Activated naive CD8-positive, alpha-beta T cell treated with anti-CD3 and anti-CD28 coated beads, Interleukin-2, amount 50 U/mL, for 24 hours (primary cell): Measurements from ENCODE around the gene BUD31.
"Not testable (repeated sequence)": the region's sequence is repeated elsewhere in the genome, so short reads cannot be mapped to it uniquely, and the experiment has no call there.

Source experiments
- ATAC-seq: fragments of 150-1000 bp; cut with Tn5 transposase; one replicate; pipeline ENCODE4 v1.10.0; 2021
- DNase-seq: peaks from one replicate; pipeline ENCODE4 v3.0.0; 2021
- H3K27ac Mint-ChIP-seq: one replicate; pipeline ENCODE4 v1.8.0; 2021; ENCODE audit warnings: mild to moderate bottlenecking, mixed read lengths
- H3K27me3 Mint-ChIP-seq: one replicate; pipeline ENCODE4 v1.8.0; 2021; ENCODE audit warnings: mixed read lengths
- H3K36me3 Mint-ChIP-seq: one replicate; pipeline ENCODE4 v1.8.0; 2021; ENCODE audit warnings: low read depth, mixed read lengths
- H3K4me1 Mint-ChIP-seq: one replicate; pipeline ENCODE4 v1.8.0; 2021; ENCODE audit warnings: mixed read lengths
- H3K4me3 Mint-ChIP-seq: one replicate; pipeline ENCODE4 v1.8.0; 2021; ENCODE audit warnings: mild to moderate bottlenecking, moderate library complexity, mixed read lengths
- H3K9me3 Mint-ChIP-seq: one replicate; pipeline ENCODE4 v1.8.0; 2021; ENCODE audit warnings: mixed read lengths

Gene BUD31

DNA sequence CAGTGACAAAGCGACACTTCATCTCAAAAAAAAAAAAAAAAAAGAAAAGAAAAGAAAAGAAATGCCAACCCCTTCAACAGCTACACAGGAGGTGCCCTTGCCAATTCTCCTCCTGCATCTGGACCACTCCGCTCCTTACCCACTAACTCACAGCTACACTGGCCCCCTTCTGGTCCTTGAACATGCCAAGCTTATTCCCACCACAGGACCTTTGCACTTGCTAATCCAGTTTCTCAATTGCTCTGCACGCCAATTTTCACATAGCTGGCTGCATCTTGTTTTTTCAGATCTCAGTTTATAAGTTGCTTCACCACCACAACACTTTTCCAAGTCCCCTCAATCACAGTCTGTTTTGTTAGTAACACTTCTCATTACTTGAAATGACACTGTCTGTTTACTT lies 5.9 kb upstream of the BUD31 start:
- Mint-ChIP-seq H3K27ac (peak overlapping the region; percentile 1), H3K9me3 (no peaks in the 10 kb centered on the region), H3K36me3 (peaks cover 45% of the 10 kb centered on the region), H3K4me3 (no peak overlapping the region), H3K4me1 (peaks cover 33% of the 10 kb centered on the region), H3K27me3 (no peaks in the 10 kb centered on the region)
- no peak for DNase-seq
- ATAC-seq: no peak

DNA sequence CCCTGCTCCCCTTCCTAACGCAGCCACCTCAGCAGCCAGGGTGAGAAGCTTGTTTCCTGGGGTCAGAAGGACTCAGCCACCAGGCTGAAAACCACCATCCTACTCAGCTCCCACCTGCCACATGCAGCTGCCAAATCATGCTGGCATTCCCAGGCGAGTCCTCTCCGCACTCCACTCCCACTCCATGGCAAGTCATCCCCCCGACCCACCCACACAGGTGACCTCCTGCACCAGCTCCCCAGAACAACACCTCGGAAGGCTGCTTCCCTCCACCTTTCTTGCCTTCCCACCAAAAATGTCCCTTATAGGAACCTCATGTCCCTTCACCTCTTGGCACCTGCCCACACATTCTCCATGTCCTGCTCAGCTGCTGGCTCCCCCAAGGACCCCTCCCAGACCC lies 5.0 kb upstream of the BUD31 start:
- Mint-ChIP-seq H3K4me1 (peaks cover 32% of the 10 kb centered on the region), H3K27me3 (no peaks in the 10 kb centered on the region), H3K4me3 (no peak overlapping the region), H3K36me3 (peaks cover 41% of the 10 kb centered on the region), H3K27ac (peak overlapping the region; percentile 61), H3K9me3 (no peaks in the 10 kb centered on the region)
- ATAC-seq (no peak), DNase-seq (no peak)

DNA sequence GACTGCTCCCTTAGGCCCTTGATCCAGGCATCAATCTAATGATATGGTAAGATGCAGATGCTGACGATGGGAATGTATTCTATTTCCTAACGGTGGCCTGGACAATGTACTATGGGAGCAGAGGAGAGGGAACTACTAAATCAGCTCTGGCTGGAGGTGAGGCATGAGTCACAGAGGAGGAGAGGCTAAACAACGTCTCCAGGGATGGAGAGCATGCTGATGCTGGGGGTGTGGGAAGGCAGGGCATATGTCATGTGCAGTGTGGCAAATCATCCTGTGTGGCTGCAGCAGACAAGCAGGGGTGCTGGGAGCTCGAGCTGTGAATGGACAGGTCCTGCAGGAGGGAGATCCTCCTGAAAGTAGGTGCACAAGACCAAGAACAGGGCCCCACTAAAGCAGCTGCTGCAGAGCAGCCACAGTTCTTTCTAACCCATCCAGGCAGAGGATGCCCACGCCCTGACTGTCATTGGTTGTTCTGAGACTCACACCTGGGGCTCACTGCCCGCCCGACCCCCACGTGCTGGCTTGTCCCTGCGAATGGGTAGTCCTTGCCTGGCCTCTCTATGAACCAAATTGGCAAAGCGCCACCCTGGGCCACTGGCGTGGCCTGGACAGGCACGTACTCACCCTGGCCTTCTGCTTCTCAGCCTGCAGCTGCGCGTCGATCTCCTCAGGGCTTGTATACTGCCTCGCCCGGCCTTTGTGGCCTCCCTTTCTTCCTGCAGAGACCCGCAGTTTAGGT lies 4.4 kb upstream of the BUD31 start:
- DNase-seq: no peak
- Mint-ChIP-seq H3K4me3 (no peak overlapping the region), H3K36me3 (peaks cover 42% of the 10 kb centered on the region), H3K4me1 (peaks cover 34% of the 10 kb centered on the region), H3K27me3 (no peaks in the 10 kb centered on the region), H3K9me3 (no peaks in the 10 kb centered on the region), H3K27ac (peak overlapping the region; percentile 61)
- no peak for ATAC-seq

DNA sequence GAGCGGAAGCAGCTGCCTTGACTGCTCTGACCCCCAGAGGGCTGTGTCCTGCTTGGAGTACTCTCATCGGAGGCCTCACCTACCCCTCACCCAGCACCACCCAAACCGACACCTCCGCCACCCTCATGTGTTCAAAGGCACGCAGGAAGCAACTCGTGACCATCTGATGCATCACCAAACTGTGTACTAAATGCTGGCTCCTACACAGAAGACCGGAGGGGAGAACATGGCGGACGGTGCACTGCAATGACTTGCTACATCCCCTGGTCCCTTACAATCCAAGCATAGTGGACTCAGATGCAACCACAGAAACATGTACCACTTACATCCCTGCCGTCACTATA lies 3.8 kb upstream of the BUD31 start:
- ATAC-seq (no peak), DNase-seq (no peak)
- Mint-ChIP-seq H3K4me3 (no peak overlapping the region), H3K9me3 (no peaks in the 10 kb centered on the region), H3K27me3 (no peaks in the 10 kb centered on the region), H3K36me3 (peaks cover 46% of the 10 kb centered on the region), H3K27ac (no peak overlapping the region), H3K4me1 (peaks cover 37% of the 10 kb centered on the region)

DNA sequence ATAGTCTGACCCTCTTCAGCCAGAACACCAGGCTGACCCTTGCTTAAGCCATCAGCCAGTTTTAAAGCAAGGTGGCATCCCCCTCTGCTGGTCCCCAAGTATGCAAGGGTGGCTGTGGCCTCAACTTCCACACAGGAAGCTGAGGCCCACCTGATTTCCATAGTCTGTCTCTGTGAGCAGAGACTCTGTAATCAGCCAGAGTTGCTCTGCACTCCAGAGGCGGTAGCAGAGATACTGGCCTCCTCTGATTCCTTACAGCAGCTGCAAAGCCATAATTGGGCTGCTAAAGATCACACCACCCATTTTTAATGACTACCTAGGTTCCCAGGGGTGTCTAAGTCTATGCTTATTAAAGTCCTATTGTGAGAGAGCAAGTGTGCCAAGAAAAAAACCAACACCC lies 2.2 kb upstream of the BUD31 start:
- DNase-seq (no peak), ATAC-seq (no peak)
- Mint-ChIP-seq H3K9me3 (no peaks in the 10 kb centered on the region), H3K36me3 (peaks cover 47% of the 10 kb centered on the region), H3K4me3 (peak overlapping the region; percentile 96), H3K4me1 (peaks cover 49% of the 10 kb centered on the region), H3K27me3 (no peaks in the 10 kb centered on the region), H3K27ac (peak overlapping the region; percentile 94)

DNA sequence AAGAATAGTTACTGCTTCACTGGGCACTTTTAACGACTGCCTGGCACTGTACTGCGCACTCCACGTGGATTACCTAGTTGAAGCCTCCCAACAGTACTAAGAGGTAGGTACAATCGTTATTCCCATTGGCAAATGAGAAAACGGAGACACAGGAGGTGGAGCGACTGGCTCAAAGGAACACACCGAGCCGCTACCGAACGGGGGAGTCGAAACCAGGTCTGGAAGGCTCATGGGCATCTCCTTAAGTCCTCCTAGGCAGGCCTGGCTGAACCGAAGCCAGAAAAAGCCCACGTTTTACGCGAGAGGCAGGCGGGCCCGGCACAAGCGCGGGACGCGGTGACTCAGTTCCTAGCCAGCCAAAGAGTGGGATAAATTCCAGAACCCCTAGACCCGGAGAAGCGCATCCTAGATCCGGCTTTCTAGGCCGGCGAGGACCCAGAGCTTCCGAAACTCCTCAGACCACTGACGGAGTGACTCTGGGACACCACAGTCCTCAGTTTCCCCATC lies 844 bp upstream of the BUD31 start:
- Mint-ChIP-seq H3K4me1 (peaks cover 49% of the 10 kb centered on the region), H3K9me3 (no peaks in the 10 kb centered on the region), H3K27ac (peak overlapping the region; percentile 94), H3K4me3 (peak overlapping the region; percentile 96), H3K36me3 (peaks cover 53% of the 10 kb centered on the region), H3K27me3 (no peaks in the 10 kb centered on the region)
- peak; percentile 27 for ATAC-seq
- DNase-seq: peak; percentile 41

DNA sequence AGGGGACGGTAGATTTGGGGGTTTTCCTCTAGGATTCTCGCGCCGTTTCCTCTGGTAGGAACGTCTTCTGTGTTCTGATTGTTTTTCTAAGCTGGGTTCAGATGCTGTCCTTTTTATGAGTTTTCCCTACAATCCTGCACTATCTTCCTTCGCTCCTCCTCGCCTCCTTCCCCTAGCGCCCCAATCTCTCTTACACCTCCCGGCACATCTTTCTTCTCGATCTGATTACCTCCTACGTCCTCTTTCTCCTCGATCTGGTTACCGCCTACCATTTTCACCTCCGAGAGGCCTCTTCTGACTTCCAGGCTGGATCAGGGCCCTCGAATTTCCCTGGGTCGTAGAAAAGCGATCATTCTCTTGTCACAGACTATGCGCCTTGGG lies 413 bp downstream of the BUD31 start:
- H3K9me3 Mint-ChIP-seq: no peaks in the 10 kb centered on the region
- ATAC-seq (peak; percentile 4), DNase-seq (no peak)
- peak overlapping the region; percentile 96 for H3K4me3 Mint-ChIP-seq
- H3K4me1 Mint-ChIP-seq: peaks cover 48% of the 10 kb centered on the region
- no peaks in the 10 kb centered on the region for H3K27me3 Mint-ChIP-seq
- peaks cover 50% of the 10 kb centered on the region for H3K36me3 Mint-ChIP-seq
- peak overlapping the region; percentile 94 for H3K27ac Mint-ChIP-seq

DNA sequence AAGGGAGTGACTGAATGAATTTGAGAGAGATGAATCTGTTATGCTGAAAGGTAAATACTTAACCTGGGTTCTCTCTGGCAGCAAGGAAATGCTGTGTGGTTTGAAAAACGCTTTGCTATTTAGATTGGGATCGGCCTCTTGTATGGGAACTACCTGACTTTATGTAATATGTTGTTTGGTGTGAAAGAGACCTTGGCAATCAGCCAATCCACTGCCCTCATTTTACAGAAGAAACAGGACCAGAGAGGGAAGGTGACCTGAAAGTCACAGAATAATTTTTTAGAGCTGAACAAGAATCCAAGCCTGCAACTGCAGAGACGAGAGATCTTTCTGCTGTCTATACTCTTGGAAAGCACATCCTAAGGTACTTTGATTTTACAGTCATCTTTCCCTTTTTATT lies 1.0 kb downstream of the BUD31 start:
- Mint-ChIP-seq H3K27me3 (no peaks in the 10 kb centered on the region), H3K36me3 (peaks cover 53% of the 10 kb centered on the region), H3K4me1 (peaks cover 46% of the 10 kb centered on the region), H3K9me3 (no peaks in the 10 kb centered on the region), H3K27ac (peak overlapping the region; percentile 94), H3K4me3 (peak overlapping the region; percentile 96)
- no peak for ATAC-seq
- DNase-seq: no peak

DNA sequence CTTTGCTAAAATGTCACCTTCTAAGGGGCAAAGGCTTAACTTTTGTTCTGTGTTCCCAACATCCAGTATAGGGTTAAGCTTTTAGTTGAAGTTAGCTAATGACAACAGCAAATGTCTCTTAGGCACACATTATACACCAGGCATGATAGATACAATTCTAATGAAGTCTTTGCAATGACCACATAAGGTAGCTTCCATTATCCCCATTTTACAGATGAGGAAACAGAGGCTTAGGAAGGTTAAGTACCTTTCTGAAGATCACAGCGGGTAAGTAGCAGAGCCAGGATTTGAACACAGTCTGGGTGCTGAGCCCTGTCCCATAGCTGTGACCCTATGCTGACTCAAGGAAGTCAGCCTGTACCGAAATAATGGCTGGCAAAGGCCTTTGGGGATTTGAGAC lies 1.9 kb downstream of the BUD31 start:
- H3K36me3 Mint-ChIP-seq: peaks cover 58% of the 10 kb centered on the region
- H3K4me3 Mint-ChIP-seq: peak overlapping the region; percentile 96
- no peak for DNase-seq
- H3K4me1 Mint-ChIP-seq: peaks cover 43% of the 10 kb centered on the region
- H3K27ac Mint-ChIP-seq: peak overlapping the region; percentile 94
- H3K27me3 Mint-ChIP-seq: no peaks in the 10 kb centered on the region
- no peak for ATAC-seq
- H3K9me3 Mint-ChIP-seq: no peaks in the 10 kb centered on the region

DNA sequence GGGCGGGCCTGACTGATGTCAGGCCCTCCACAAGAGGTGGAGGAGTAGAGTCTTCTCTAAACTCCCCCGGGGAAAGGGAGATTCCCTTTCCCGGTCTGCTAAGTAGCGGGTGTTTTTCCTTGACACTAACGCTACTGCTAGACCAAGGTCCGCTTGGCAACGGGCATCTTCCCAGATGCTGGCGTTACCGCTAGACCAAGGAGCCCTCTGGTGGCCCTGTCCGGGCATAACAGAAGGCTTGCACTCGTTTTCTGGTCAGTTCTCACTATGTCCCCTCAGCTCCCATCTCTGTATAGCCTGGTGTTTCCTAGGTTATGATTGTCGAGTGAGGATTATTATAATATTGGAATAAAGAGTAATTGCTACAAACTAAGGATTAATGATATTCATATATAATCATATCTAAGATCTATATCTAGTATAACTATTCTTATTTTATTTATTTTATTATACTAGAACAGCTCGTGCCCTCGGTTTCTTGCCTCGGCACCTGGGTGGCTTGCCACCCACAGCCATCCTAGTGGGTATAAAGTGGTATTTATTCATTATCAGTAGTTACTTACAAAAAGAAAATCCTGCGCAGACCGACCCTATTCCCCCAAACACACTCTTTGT lies 6.9 kb downstream of the BUD31 start:
- H3K27ac Mint-ChIP-seq: peak overlapping the region; percentile 71
- H3K9me3 Mint-ChIP-seq, H3K4me3 Mint-ChIP-seq, H3K27me3 Mint-ChIP-seq, ATAC-seq: not testable (repeated sequence)
- H3K4me1 Mint-ChIP-seq: peaks cover 13% of the 10 kb centered on the region
- peak; percentile 35 for DNase-seq
- peaks cover 68% of the 10 kb centered on the region for H3K36me3 Mint-ChIP-seq

DNA sequence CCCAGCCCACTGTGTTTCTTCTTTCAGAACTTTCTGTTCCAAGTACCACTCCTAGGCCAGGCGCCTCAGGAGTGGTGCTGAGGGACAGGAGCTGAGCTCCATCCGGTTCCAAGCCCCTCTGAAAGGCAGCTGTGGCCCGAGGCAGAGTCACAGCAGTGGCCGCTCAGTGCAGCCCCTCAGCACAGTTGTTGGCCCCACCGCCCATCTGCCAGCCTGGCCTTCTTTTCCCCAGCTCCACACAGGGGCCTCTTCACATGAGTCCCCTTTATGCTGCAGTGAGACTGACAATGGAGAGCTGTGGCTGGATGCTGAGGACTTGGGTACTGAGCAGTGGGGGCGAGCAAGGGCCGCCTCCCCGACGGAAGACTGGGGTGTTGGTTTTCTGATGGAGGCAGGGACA lies 9.5 kb downstream of the BUD31 start:
- Mint-ChIP-seq H3K27me3 (no peaks in the 10 kb centered on the region), H3K4me1 (peaks cover 4% of the 10 kb centered on the region), H3K36me3 (peaks cover 58% of the 10 kb centered on the region), H3K4me3 (no peak overlapping the region), H3K27ac (no peak overlapping the region), H3K9me3 (no peaks in the 10 kb centered on the region)
- DNase-seq: no peak
- ATAC-seq: peak; percentile 14

DNA sequence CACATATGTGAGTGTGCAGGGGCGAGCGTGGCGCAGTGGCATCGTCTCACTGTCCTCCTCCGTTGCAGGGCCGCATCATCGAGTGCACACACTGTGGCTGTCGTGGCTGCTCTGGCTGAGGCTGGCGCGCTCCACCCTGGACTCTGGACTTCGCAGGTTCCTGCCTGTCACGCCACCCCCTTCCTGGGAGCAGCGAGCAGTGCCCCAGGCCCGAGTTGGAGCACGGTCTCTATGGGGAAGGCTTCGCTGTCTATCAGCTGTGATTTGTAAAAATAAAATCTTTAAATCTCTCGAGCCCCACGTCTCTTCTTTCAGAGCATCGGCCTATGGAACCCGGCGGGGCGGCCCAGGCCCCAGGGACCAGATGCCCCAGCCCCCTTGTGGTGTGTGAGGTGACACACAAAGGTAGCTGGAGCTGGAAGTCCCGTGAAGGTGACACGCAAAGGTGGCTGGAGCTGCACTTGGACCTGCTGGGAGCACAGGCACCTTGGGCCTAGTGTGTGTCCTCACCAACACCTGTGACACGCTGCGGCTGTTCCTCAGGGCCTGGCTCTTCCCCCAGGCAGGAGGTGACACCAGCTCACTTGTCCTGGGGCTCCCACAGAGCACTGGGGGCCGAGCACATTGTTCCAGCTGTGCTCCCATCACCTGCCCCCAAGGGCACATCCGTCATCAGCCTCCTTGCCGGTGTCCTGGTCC lies 10.7 kb downstream of the BUD31 start:
- Mint-ChIP-seq H3K36me3 (peaks cover 52% of the 10 kb centered on the region), H3K4me3 (no peak overlapping the region), H3K27me3 (no peaks in the 10 kb centered on the region), H3K27ac (no peak overlapping the region), H3K4me1 (peaks cover 3% of the 10 kb centered on the region), H3K9me3 (no peaks in the 10 kb centered on the region)
- DNase-seq (no peak), ATAC-seq (peak; percentile 24)

DNA sequence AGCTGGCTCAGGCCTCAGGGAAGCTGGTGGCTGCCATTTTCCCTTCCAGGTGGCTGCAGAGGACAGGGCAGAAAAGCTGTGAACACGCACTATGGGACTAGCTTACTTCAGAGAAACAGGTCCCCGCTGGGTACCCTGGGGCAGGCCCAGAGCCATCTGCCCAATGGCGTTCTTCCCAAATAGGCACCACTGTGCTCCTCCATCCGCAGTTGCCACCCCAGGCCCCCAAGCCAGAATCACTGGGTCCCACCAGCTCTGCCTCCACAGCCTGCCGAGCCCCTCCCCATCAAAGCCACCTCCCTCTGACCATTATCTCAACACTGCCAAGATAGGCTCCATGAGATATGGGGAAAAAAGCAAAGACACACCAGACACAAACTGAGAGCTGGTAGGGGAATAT lies 11.4 kb downstream of the BUD31 start:
- Mint-ChIP-seq H3K27me3 (no peaks in the 10 kb centered on the region), H3K4me3 (no peak overlapping the region), H3K4me1 (peaks cover 3% of the 10 kb centered on the region), H3K36me3 (peaks cover 48% of the 10 kb centered on the region), H3K27ac (no peak overlapping the region), H3K9me3 (no peaks in the 10 kb centered on the region)
- ATAC-seq: no peak
- no peak for DNase-seq

DNA sequence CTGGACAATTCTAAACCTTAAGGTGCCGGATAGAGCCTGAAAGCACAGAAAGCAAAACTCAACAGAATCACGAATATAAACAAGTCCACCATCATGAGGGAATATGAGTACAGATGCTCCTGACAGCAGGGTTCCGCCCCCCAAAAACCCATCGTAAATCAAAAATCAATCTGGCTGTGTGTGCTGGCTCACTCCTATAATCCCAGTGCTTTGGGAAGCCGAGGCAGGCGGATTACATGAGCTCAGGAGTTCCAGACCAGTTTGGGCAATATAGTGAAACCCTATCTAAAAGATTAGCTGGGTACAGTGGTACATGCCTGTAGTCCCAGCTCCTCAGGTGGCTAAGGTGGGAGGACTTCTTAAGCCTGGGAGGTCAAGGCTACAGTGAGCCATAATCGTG lies 12.2 kb downstream of the BUD31 start:
- Mint-ChIP-seq H3K36me3 (peaks cover 47% of the 10 kb centered on the region), H3K4me1 (peaks cover 2% of the 10 kb centered on the region), H3K4me3 (no peak overlapping the region), H3K9me3 (no peaks in the 10 kb centered on the region), H3K27ac (no peak overlapping the region), H3K27me3 (no peaks in the 10 kb centered on the region)
- no peak for ATAC-seq
- DNase-seq: no peak

DNA sequence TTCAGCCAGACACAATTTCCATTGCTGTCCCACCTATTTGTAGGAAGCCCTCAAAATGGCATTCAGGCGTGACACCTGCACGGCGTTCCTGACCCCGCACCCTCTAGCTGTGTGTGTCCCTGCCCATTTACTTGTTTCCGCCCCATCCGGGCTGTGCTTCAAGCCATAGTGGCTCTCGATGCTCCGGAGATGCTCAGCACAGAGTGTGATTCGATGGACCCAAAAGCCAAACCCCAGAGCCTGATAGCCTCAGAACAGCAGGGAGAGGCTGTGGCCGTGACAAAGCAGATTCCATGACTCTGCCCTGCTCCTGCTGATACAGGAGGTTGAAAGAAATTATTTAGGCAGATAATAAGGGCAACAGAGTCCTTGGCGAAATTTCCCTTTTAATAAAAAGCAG lies 13.4 kb downstream of the BUD31 start:
- Mint-ChIP-seq H3K9me3 (no peaks in the 10 kb centered on the region), H3K36me3 (peaks cover 37% of the 10 kb centered on the region), H3K4me3 (no peak overlapping the region), H3K4me1 (no peaks in the 10 kb centered on the region), H3K27me3 (no peaks in the 10 kb centered on the region), H3K27ac (no peak overlapping the region)
- DNase-seq (no peak), ATAC-seq (no peak)
